VCaP (cell line): Measurements from ENCODE around the gene CDH4.

Experiments used
- H3K27ac ChIP-seq: fragments of 450-650 bp; 2 replicates; pipeline ENCODE4 v1.5.1; 2017
- TF ChIP-seq, protein P1 (sequence below): fragments of 450-650 bp; conservative IDR thresholded peaks from 2 replicates; pipeline ENCODE4 v1.5.1; 2017; ENCODE audit warnings: mild to moderate bottlenecking, moderate library complexity

CDH4 gene

GRCh38 chr20:61712688-61713087 is 460.6 kb downstream of the CDH4 start:
- H3K27ac ChIP-seq: no peak overlapping the region
- TF ChIP-seq, protein P1, sequence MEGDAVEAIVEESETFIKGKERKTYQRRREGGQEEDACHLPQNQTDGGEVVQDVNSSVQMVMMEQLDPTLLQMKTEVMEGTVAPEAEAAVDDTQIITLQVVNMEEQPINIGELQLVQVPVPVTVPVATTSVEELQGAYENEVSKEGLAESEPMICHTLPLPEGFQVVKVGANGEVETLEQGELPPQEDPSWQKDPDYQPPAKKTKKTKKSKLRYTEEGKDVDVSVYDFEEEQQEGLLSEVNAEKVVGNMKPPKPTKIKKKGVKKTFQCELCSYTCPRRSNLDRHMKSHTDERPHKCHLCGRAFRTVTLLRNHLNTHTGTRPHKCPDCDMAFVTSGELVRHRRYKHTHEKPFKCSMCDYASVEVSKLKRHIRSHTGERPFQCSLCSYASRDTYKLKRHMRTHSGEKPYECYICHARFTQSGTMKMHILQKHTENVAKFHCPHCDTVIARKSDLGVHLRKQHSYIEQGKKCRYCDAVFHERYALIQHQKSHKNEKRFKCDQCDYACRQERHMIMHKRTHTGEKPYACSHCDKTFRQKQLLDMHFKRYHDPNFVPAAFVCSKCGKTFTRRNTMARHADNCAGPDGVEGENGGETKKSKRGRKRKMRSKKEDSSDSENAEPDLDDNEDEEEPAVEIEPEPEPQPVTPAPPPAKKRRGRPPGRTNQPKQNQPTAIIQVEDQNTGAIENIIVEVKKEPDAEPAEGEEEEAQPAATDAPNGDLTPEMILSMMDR: no peak

DNA sequence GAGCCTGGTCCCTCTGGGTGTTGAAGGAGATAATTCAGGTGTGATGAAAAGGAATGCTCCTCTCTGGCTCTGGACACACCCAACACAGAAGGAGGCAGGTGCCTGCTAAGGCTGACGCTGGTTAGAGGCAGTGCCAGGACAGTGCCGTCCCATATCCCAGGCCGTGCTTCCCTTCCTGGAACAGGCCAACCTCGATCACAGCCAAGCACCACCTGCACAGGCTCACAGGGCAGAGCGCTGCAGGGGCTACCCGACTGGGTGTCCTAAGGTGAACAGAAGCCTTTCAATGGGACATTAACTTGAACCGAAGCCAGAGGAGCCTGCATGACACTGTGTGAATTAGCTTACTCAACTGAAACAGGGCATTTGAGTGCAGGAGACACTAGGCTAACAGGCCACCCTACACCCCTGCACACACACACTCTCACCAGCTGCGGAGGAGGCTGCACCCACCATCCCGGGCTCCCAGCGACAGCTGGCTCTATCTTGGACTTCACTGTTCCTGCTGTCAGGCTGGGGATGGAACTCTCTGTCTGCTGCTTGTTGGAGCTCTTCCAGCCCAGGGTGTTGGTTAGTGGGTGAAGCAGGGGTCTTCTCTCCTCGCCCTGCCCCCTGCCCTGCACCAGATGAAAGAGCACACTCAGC is 466.4 kb downstream of the CDH4 start:
- no peak overlapping the region for H3K27ac ChIP-seq
- TF ChIP-seq, protein P1: no peak

GRCh38 chr20:61719691-61720347 is 467.8 kb downstream of the CDH4 start:
- TF ChIP-seq, protein P1: no peak
- H3K27ac ChIP-seq: no peak overlapping the region

DNA sequence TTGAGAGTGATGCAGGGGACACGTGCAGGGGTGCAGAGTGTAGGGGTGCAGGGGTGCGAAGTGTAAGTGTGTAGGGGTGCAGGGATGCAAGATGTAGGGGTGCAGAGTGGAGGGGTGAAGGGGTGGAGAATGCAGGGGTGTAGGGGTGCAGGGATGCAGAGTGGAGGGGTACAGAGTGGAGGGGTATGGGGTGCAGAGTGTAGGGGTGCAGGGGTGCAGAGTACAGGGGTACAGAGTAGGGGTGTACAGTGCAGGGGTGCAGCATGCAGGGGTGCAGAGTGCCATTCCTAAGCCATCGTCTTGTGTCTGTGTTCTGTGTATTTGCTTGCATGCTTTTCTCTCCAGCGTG is 468.3 kb downstream of the CDH4 start:
- no peak overlapping the region for H3K27ac ChIP-seq
- TF ChIP-seq, protein P1: no peak

- peak overlapping the region; percentile 87; the same call in 1 of the 2 replicates for H3K27ac ChIP-seq
- TF ChIP-seq, protein P1: no peak
Observed at GRCh38 chr20:61722146-61722678, 470.2 kb downstream of the CDH4 start.

- peak overlapping the region; percentile 87 for H3K27ac ChIP-seq
- TF ChIP-seq, protein P1: no peak
Observed at GRCh38 chr20:61723529-61724257, 471.6 kb downstream of the CDH4 start.

GRCh38 chr20:61724376-61724775 is 472.3 kb downstream of the CDH4 start:
- peak overlapping the region; percentile 87 for H3K27ac ChIP-seq
- TF ChIP-seq, protein P1: peak; percentile 49
